PFSK-1 (cell line): ENCODE results near the gene NOL12.

Experiments used
- FOXP2 ChIP-seq: optimal IDR thresholded peaks from 2 replicates; pipeline ENCODE3; 2011; ENCODE audit warnings: borderline replicate concordance, control low read depth, inconsistent platforms; ENCODE audit not compliant: insufficient read depth; ENCODE audit errors: extremely low read length, extremely low read depth
- POLR2AphosphoS5 ChIP-seq: IDR thresholded peaks from 2 replicates; pipeline ENCODE4 v1.6.1; 2012; ENCODE audit warnings: low read depth, mild to moderate bottlenecking, control low read depth, low read length, moderate library complexity
- SIN3A ChIP-seq: IDR thresholded peaks from 2 replicates; pipeline ENCODE4 v1.6.1; 2012; ENCODE audit warnings: mild to moderate bottlenecking, low read length, moderate library complexity, borderline replicate concordance; ENCODE audit not compliant: insufficient read depth
- TAF1 ChIP-seq: IDR thresholded peaks from 2 replicates; pipeline ENCODE4 v1.6.1; 2012; ENCODE audit warnings: low read length, control low read depth, borderline replicate concordance; ENCODE audit not compliant: insufficient read depth
- TF ChIP-seq, protein P1 (sequence below), 2 experiments: IDR thresholded peaks; 2 replicates each; pipeline versions ENCODE4 v1.6.1 to v1.8.0; 2011 to 2012; ENCODE audit warnings: low read depth in 2 of 2, low read length in 2 of 2, control low read depth in 1 of 2, inconsistent platforms in 1 of 2, mild to moderate bottlenecking in 1 of 2, moderate library complexity in 1 of 2; ENCODE audit not compliant: insufficient read depth in 1 of 2

DNA sequence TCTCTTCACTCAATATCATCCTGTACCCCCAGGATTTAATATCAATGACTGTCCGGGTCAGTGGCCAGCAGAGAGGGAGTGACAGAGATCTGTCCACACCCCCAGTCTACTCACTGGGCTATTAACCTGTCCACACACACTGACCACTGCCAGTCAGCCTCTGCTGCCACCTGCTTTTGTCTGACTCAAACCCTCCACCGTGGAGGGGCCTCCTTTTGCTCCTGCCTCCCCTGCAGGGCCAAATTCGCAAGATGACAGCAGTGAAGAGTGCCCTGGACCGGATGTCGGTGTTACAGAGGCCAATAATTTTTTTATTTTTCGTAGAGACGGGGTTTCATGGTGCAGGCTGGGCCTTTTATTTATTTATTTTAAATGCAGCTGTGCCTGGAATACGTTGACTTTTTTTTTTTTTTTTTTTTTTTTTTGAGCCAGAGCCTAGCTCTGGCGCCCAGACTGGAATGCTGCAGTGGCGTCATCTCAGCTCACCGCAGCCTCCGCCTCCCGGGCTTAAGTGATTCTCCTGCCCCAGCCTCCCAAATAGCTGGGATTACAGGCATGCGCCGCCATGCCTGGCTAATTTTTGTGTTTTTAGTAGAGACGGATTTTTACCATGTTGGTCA, 22.5 kb upstream of the NOL12 start:
- no peak for TF ChIP-seq SIN3A
- TF ChIP-seq FOXP2, result no peak
- TF ChIP-seq TAF1, result no peak
- TF ChIP-seq, protein P1, sequence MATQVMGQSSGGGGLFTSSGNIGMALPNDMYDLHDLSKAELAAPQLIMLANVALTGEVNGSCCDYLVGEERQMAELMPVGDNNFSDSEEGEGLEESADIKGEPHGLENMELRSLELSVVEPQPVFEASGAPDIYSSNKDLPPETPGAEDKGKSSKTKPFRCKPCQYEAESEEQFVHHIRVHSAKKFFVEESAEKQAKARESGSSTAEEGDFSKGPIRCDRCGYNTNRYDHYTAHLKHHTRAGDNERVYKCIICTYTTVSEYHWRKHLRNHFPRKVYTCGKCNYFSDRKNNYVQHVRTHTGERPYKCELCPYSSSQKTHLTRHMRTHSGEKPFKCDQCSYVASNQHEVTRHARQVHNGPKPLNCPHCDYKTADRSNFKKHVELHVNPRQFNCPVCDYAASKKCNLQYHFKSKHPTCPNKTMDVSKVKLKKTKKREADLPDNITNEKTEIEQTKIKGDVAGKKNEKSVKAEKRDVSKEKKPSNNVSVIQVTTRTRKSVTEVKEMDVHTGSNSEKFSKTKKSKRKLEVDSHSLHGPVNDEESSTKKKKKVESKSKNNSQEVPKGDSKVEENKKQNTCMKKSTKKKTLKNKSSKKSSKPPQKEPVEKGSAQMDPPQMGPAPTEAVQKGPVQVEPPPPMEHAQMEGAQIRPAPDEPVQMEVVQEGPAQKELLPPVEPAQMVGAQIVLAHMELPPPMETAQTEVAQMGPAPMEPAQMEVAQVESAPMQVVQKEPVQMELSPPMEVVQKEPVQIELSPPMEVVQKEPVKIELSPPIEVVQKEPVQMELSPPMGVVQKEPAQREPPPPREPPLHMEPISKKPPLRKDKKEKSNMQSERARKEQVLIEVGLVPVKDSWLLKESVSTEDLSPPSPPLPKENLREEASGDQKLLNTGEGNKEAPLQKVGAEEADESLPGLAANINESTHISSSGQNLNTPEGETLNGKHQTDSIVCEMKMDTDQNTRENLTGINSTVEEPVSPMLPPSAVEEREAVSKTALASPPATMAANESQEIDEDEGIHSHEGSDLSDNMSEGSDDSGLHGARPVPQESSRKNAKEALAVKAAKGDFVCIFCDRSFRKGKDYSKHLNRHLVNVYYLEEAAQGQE (IDR thresholded peaks at IDR 0.05; ENCODE audit: insufficient read depth in 1 of 2, low read depth in 2 of 2, low read length in 2 of 2), result no peak
- TF ChIP-seq POLR2AphosphoS5, result no peak
